NCI-H510A treated with DMSO at 0.1 percent for 48 hours (cell line): ENCODE measurements around the gene KEAP1.
A peak's percentile ranks its signal among the peaks of the same experiment; 100 is the strongest.

Experiments used
- DNase-seq: peaks from one replicate; lab custom pipeline; 2025; lab: John Stamatoyannopoulos, UW

The KEAP1 gene

DNA sequence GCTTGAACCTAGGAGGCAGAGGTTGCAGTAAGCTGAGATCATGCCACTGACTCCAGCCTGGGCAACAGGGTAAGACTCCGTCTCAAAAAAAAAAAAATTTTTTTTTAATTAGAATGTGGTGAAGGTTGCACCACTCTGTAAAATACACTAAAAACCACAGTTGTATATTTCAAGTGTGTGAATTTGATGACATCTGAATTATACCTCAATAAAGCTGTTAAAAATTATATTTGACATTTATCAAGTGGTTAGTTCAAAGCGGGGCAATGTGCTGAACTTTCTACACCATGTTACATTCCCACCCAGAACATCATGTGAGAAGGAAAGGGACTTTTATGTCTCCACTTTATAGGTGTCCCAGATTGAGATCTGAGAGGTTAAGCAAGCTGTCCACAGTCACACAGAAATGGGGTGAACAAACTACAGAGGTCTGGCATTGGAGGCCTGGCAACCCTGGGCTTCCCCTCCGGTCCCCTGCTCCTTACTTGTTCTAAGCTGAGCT, 20.0 kb upstream of the KEAP1 start:
- DNase-seq, result no peak

DNA sequence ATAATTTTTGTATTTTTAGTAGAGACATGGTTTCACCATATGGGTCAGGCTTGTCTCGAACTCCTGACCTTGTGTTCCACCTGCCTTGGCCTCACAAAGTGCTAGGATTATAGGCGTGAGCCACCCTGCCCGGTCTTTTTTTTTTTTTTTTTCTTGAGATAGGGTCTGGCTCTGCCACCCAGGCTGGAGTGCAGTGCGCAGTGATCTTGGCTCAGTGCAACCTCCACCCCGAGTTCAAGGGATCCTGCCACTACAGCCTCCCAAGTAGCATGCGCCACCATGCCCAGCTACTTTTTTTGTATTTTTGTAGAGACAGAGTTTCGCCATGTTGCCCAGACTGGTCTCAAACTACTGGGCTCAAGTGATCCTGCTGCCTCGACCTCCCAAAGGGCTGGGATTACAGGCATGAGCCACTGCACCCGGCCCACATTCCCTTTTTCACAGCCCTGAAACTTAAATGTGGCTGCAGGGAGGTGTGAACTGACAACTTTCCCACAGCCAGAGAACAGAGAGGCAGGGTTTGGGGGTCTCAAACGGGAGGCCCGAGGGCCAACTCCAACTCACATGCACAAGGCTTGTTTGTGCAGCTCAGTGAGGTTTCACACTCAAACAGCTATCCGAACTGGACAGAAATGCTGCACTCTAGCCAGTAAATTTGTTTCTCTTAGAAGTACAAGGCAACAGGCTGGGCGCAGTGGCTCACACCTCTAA, 18.5 kb upstream of the KEAP1 start:
- DNase-seq, result no peak

DNA sequence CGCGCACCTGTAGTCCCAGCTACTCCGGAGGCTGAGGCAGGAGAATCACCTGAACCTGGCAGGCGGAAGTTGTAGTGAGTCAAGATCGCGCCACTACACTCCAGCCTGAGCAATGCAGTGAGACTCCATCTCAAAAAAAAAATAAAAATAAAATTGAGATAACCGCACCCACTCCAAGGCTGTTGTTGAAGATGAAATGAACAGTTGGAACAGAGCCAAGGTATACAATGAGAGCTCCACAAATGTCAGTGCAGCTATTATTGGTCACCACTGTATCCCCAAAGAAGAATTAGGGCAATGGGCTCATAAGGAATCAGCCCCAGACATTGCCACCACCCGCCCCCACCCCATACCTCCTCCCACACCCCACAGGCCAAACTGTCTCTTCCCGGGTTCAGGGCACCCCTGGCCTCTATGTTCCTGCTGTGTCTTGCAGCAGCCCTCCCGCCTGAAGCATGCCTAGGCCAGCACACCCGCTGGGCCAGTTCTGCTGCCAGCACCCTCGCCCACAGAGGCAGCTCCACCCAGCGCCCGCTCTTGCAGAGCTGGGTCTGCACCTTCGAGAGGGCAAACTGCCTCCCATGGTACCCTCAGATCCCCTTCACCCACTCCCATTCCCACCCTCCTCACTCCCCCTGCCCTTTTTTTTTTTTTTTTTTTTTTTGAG, 17.6 kb upstream of the KEAP1 start:
- DNase-seq, result no peak

DNA sequence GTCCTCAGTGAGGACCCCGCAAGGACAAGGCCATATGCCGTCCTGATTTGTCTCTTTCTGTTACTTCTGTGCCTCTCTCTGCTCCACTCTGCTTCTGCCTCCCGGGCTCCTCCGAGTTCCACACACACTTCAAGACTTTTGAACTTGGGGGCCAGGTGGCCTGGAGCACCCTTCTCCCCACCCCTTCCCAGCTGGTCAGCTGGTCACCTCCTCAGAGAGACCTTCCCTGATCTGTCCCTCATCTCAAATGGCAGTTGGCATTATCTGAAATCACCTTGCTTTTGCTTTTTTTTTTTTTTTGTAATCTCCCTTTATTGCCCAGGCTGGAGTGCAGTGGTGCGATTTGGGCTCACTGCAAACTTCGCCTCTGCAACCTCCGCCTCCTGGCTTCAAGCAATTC, 16.3 kb upstream of the KEAP1 start:
- no peak for DNase-seq

DNA sequence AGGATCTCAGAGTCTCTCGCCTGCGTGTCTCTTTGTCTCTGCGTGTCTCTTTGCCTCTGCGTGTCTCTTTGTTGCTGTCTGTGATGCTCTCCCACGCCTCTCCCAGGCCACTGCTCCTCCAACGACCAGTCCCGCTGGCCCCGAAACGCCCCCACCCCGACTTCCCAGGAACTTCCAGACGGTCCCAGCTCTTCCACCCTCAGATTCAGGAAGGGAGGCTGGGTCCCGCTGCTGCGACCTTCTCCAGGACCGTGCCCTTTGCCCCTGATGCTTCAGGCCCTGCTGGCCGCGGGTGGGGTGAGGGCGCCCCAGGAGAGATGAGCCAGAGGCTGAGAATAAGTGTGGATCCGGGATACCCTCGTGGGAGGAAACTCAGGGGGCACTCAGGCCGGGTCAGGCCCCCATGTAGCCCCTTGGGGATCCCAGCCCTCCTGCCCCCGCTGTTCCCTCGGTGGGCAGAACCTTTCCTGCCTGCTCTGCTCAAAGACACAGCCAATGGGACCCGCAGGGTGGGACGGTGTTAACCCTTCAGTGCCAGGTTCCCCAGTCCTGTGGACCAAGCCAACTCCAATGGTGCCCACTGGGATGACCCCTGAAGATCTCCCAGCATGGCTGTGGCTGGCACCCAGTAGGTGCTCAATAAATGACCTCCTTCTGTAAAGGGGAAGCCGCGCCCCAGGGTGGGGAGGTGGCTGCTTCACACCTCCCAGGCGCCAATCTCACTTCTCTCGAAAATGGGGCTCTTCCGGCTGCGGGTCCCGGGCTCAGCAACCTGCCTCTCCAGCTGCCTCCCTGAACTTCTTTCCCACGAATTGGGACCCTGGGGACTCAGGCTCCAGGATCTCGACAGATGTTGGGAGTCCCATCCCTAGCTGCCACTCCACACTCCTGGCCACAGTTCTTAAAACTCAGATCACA, 15.5 kb upstream of the KEAP1 start:
- no peak for DNase-seq

DNA sequence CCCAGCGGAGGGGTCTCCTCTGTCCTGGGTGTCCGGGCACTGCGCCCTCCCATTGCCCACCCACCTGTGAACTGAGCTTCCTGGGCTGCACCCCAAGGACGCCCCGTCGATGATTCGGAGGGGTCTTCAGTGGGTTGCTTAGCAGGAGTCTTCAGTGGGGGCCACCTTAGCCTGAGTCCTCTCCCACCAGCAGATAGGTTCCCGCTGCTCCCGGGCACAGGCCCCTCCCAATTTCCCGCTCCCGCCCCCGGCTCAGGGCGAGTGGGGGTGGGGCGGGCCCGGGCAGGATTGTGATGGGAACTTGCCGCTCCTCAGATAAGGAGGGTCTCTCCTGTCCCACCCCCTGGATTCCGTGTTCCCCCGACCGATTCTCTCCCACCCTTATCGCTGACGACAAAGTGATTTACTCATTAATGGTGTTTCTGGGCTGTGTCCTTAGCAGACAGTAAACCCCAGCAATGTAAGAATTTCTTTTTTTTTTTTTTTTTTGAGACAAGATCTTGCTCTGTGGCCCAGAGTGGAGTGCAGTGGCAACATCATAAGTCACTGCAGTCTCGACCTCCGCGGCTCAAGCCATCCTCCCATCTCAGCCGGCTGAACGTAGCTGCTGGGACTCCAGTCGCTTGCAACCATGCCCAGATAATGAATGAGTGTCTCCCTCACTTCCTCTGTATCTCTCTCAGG, 14.7 kb upstream of the KEAP1 start:
- peak; percentile 31 for DNase-seq

DNA sequence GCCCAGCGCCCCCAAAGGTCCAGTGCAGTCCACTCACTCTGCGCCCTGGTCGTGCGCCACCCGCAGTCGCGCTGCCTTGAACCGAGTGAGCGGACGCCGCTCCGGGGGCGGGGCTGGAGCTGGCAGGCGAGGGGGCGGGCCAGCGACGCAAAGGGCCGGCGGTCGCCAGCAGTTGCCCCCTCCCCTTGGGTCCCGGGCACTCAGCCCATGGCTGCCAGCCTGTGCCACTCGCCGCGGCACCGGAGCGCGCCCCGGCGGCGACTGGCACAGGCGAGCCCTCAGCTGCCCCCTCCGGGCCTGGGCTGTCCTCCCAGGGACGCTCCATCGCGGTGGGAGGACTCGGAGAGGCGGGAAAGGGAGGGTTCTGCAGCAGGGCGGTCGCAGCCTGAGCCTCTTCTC, 14.2 kb upstream of the KEAP1 start, which contains the start of gene S1PR5:
TSS of gene S1PR5 (minus strand) at position 87 of the 399 bp plus-strand sequence. CDS start 2,436 bp downstream, outside the sequence.
- peak; percentile 52 for DNase-seq

DNA sequence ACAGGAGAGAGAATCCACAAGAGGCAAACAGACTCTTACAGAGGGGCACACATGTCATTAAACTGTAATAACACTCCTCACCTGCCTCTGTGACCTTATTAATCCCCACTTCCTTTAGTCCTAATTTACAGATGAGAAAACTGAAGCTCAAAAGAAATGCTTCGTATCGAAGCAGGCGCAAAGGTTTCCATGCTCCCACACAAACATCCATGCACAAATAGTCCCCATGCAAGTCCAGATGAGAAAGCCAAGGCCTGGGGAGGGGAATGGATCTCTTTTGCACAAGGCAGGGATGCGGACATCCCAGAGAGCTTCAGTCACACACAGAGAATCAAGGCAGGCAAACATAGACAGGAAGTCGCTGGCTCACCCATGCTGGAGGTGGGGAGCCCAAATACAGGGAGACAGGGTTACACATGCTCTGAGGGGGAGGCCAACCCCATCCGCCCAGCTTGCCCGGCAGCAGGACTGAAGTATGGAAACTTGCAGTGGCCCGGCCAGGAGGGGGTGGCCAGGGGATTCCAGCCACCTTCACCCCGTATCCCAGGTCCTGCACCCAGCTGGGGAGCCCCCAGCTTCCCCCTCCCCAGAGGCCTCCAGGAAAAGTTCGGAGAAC, 13.6 kb upstream of the KEAP1 start:
- DNase-seq, result peak; percentile 27

DNA sequence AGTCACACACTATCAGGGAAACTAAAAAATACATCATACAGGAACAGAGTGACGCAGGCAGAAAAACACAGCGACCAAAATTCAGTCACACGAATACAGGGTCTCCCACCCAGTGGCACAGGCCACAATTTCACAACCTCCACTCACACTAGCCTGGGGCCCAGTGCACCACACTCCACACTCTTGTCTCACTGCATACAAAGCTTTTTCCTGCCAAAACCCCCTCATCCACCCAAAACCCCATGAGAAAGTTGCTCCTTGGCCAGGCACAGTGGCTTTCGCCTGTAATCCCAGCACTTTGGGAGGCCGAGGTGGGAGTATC, 12.9 kb upstream of the KEAP1 start:
- DNase-seq, result no peak

DNA sequence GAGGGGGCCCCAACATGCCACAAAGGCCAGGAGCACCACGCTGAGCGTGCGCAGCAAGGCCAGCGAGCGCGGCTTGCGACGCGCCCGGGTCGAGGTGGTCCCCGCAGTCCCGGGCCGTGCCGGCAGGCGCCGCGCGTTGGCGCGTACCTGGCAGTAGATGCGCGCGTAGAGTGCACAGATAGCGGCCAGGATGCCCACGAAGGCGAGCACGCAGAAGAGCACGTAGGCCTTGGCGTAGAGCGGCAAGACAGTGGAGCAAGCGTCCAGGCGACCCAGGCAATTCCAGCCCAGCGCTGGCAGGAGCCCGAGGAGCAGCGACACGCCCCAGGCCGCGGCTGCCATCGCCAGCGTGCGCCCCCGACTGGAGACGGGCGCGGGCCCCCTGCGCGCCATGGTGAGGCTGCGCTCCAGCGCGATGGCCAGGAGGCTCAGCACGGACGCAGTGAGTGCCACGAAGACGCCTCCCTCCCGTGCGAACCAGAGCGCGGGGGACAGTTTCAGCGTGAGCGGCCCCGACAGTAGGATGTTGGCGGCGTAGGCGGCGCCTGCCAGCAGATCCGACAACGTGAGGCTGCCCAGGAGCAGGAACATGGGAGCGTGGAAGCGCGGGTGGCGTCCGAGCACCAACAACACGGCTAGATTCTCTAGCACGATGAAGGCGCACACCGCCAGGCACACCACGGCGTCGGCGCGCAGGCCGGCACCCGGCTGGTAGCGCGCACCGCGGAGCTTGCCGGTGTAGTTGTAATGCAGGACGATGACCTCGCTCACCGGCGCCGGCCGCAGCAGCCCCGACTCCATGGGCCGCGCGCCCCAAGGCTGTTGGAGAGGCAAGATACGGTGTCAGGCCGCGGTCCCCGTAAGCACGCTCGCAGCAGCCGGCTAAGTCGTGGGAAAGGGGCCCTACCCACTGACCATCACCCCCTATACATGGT, 11.3 kb upstream of the KEAP1 start:
- no peak for DNase-seq

DNA sequence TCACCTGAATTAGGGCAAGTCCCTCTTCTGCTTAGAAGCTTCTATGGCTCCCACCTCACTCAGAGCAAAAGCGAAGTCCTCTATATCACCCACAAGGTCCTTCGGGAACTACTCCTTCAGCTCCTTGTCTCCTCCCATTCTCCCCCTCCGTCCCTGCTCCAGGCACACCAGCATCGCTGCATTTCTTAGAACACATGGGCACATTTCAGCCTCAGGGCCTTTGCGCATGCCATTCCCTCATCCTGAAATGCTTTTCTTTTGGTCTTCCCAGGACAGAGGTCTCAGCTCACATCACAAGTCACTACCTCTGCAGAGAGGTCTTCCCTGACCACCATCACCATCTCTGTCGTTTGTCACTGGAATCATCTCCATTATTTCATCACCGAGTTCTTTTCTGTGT, 10.1 kb upstream of the KEAP1 start:
- DNase-seq, result no peak

DNA sequence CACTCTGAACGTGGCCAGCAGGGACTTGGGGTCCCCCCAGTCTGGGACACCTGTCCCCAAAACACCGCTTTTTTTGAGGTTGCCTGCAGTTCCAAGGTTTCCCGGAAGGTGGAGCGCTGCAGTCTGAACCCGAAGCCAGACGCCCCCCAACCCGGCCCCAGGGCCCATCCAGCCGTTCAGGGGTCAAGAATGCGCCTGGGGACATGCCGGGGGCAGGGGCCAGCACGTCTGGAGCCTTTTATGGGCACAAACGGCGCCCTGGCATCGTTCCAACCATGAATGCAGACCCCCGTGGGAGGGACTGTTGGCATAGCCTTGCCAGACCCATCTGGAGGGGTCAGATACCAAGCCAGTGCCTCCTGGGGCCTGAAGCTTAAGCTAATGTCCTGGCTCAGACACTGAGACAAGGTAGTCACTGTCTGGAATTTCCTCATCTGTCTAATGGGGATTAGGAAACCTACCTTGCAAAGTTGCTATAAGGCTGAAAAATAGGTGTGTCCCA, 7.2 kb upstream of the KEAP1 start:
- no peak for DNase-seq

DNA sequence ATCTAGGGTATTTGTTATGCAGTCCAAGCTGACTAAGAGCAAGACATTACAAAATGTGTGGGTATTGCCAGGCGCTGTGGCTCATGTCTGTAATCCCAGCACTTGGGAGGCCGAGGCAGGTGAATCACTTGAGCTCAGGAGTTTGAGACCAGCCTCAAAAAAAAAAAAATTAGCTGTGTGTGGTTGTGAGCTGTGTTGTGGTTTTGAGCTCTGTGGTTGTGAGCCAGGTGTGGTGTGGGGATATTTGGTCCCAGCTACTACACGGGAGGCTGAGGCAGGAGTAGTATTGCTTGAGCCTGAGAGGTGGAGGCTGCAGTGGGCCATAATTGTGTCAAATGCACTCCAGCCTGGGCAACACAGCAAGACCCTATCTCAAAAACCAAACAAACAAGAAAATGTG, 5.6 kb upstream of the KEAP1 start:
- no peak for DNase-seq

DNA sequence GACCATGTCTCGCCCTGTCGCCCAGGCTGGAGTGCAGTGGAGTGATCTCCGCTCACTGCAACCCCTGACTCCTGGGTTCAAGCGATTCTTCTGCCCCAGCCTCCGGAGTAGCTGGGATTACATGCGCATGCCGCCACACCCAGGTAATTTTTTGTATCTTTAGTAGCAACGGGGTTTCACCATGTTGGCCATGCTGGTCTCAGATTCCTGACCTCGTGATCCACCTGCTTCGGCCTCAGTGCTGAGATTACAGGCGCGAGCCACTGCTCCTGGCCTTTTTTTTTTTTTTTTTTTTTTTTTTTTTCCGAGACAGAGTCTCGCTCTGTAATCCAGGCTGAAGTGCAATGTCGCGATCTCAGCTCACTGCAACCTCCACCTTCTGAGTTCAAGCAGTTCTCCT, 4.9 kb upstream of the KEAP1 start:
- DNase-seq, result no peak

DNA sequence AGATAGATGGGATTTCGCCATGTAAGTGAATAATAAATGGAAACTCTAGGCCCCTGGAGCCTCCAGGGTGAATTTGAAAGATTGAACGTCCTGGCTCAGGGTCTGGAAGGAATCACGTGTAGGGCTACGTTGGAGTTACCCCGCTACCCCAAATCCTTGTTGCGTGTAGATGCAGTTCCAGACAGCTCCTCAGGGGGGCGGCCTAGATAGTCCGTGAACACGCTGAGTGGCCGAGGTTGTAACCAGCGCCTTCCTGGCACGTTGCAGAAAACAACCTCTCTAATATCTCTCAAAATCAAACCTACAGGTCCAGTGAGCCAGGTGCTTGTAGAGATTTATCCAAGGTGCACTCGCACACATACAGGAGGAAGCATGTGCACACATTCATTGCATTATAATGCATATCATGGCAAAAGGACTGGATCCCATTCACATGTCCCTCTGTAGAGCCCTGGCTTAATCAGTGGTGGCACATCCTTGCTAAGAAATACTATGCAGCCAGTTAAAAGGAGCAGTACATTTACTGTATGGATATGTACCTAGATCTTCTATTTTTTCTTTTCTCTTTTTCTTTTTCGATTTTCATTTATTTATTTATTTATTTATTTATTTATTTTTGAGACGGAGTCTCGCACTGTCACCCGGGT, 2.5 kb upstream of the KEAP1 start:
- peak; percentile 26 for DNase-seq

DNA sequence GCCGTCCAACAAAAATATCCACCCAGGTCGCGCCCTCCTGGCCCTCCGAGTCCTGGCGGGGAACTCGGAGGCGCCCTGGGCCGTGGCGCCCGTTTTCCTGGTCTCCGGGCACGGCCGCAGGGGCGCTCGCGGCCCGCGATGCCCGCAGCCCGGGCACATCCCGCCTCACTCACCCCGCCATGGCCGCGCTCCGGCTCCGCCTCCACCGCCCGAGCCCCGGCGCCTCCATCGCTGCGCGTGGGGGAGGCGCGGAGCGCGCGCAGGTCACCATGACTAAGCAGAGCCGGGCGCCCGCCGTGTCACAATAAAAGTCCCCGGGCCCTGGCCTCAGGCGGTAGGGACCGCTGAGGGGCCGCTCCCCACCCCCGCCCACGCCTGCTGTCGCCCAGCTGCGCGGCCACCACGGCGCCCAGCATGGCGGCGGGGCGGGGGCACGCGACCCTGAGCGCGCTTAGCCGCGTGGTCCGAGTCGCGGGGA, 593 bp downstream of the KEAP1 start:
- DNase-seq, result peak; percentile 84

DNA sequence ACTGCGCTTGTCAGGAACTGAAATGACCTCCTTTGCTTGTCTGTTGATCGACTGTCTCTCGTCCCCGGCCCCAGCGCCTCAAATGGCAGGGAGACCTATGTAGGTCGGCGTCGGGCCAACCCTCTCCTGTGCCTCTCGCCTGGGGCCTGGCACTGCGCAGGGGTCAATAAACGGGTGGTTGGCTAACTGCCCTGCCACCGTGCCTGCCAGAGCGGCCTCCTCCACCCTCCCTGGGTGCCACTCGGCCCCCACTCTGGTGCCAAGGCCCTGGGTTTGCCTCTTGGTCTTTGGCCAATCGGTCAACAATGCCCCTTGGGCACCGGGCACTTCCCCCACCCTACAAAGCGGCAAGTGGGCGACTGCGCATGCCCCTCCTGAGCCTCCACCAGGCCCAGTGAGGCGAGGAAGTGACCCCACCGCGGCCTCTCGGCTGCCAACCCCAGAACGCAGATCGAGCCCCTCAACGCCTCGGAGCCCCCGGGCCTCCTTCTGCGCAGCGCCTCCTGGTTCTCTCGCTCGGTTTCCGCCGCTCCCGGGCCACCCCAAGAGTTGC, 1.1 kb downstream of the KEAP1 start:
- peak; percentile 32 for DNase-seq

DNA sequence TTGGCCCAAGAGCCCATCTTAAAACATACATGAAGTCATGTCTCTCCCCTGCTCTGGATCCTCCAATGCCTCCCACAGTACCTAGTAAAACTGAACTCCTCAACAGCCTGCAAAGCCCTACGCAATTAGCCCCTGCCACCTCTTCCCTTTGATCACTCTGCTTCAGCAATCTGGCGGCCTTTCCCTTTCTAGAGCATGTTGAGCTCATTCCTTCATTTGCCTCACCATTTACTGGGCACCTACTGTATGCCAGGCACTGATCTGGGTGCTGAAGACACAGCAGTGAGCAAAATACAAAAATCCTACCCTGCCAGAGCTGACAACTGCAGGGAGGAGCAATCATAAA, 2.9 kb downstream of the KEAP1 start:
- DNase-seq, result no peak

DNA sequence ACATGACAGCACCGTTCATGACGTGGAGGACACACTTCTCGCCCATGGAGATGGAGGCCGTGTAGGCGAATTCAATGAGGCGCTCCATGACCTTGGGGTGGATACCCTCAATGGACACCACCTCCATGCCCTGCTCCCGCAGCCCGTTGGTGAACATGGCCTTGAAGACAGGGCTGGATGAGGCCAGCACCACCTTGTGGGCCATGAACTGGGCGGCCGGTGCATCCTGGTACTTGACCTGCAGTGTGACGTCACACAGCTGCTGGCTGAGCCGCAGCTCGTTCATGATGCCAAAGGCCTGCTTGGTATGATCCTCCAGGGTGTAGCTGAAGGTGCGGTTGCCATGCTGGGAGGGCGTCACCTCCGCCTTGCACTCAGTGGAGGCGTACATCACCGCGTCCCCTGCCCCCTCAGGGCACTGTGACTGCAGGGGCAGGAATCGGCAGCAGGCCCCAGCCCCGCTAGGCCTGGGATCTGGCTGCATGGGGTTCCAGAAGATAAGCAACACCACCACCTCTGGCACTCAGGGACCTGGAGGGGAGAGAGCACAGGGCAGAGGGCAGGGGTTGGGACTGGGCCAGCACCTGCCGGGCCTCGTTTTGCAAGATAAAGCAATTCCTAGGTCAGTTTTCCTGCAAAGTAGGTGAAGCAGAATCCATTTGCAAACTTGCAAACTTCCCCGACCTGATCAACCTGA, 3.5 kb downstream of the KEAP1 start:
- DNase-seq, result no peak
